WI38 (cell line): ENCODE measurements around the gene ISCU.

ENCODE experiments used
- H3K4me3 ChIP-seq: 2 replicates; pipeline ENCODE4 v1.5.1; 2011; ENCODE audit warnings: low read depth, mild to moderate bottlenecking, control low read depth, low read length
- TF ChIP-seq, protein P1 (sequence below): IDR thresholded peaks from 2 replicates; pipeline ENCODE4 v1.5.1; 2012; ENCODE audit warnings: low read depth, mild to moderate bottlenecking, control low read depth, low read length

ISCU gene

GRCh38 chr12:108591267-108591980 is 29.0 kb downstream of the ISCU start:
- TF ChIP-seq, protein P1, sequence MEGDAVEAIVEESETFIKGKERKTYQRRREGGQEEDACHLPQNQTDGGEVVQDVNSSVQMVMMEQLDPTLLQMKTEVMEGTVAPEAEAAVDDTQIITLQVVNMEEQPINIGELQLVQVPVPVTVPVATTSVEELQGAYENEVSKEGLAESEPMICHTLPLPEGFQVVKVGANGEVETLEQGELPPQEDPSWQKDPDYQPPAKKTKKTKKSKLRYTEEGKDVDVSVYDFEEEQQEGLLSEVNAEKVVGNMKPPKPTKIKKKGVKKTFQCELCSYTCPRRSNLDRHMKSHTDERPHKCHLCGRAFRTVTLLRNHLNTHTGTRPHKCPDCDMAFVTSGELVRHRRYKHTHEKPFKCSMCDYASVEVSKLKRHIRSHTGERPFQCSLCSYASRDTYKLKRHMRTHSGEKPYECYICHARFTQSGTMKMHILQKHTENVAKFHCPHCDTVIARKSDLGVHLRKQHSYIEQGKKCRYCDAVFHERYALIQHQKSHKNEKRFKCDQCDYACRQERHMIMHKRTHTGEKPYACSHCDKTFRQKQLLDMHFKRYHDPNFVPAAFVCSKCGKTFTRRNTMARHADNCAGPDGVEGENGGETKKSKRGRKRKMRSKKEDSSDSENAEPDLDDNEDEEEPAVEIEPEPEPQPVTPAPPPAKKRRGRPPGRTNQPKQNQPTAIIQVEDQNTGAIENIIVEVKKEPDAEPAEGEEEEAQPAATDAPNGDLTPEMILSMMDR, result no peak
- no peak overlapping the region for H3K4me3 ChIP-seq

- TF ChIP-seq, protein P1, result no peak
- H3K4me3 ChIP-seq, result no peak overlapping the region
Measured at GRCh38 chr12:108592033-108592909, 29.9 kb downstream of the ISCU start.

DNA sequence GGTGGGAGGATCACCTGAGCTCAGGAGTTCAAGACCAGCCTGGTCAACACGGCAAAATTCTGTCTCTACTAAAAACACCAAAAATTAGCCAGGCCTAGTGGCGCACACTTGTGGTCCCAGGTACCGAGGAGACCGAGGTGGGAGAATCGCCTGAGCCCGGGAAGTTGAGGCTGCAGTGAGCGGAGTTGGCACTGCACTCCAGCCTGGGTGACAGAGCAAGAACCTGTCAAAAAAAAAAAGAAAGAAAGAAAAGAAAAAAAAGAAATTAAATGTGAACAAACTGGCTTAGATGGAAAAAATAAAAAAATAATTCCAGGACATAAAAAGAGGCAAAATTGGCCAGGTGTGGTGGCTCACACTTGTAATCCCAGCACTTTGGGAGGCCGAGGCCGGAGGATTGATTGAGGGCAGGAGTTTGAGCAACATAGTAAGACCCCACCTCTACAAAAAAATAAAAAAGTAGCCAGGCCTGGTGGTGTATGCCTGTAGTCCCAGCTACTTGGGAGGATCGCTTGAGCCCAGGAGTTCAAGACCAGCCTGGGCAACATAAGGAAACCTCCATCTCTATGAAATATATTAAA is 32.0 kb downstream of the ISCU start:
- TF ChIP-seq, protein P1, result no peak
- H3K4me3 ChIP-seq, result no peak overlapping the region

DNA sequence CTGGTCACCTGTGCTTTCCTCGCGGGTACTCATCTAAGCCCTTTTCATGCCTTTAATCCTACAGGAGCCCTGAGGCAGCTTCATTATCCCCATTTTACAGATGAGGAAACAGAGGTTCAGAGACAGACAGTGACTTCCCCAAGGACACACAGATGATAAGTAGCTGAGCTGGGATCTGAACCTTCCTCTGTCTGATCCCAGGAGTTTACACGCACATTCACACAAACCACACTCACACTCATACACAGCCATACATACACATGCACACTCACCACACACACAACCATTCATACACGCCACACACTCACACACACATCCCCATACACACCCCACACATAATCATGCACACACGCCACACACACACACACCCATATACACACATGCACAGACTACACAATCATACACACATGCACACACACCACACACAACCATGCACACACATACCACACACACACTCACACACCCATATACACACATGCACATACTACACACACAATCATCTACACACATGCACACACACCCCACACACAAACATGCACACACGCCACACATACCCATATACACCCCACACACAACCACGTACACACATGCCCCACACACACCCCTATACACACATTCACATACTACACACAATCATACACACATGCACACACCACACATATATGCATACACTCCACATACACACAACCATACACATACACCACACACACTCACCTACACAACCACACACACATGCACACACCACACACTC is 32.7 kb downstream of the ISCU start:
- H3K4me3 ChIP-seq, result peak overlapping the region; percentile 71
- TF ChIP-seq, protein P1, result no peak

- TF ChIP-seq, protein P1, result no peak
Measured at GRCh38 chr12:108595711-108596647, 33.6 kb downstream of the ISCU start.

DNA sequence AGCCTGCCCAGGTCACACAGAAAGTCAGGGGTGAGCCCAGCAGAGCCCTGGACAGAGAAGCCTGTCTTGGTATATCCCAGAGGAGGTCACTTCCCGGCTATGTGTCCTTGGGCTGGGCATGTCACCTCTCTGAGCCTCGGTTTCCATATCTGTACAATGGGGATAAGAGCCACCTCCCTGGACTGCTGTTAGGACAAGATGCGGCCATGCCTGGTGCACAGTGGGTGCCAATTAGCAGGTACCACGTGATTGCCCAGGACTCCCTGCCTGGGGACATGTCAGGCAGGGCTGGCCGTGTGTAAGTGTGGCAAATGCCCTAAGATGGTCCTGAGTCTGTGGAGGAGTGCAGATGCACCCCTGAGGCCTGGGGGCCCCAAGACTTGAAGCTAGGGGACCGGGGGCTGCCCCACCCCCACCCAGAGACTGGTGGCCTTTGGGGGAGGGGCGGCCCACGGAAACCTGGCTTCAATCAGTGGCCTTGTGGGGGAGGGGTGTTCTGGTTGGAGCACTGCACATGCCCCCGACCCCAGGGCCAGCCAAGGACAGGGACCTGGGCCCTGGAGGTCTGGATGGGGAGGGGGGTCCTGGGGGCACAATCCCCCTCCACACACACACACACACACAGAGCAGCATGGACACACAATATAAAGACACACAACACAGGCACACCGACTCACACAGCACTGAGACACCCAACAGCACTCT is 34.6 kb downstream of the ISCU start:
- peak overlapping the region; percentile 71 for H3K4me3 ChIP-seq
- TF ChIP-seq, protein P1, result no peak

More at GRCh38 chr12:108595711-108596647, 33.6 kb downstream of the ISCU start:
- peak overlapping the region; percentile 71 for H3K4me3 ChIP-seq
